Dendritic cell treated with granulocyte-macrophage colony-stimulating factor and Interleukin-4, amounts not matched to agents 40 ng/mL and 50 ng/mL, for 4 days (primary cell): ENCODE measurements around the gene MICB.
"Not testable (repeated sequence)": the region's sequence is repeated elsewhere in the genome, so short reads cannot be mapped to it uniquely, and the experiment has no call there.

Source experiments
- H3K27ac Mint-ChIP-seq: one replicate; pipeline ENCODE4 v1.8.0; 2022; ENCODE audit warnings: mild to moderate bottlenecking, mixed read lengths
- H3K27me3 Mint-ChIP-seq: one replicate; pipeline ENCODE4 v1.8.0; 2022; ENCODE audit warnings: mild to moderate bottlenecking, mixed read lengths
- H3K36me3 Mint-ChIP-seq: one replicate; pipeline ENCODE4 v1.8.0; 2022; ENCODE audit warnings: low read depth, mixed read lengths
- H3K4me1 Mint-ChIP-seq: one replicate; pipeline ENCODE4 v1.8.0; 2022; ENCODE audit warnings: low read depth, mixed read lengths
- H3K4me3 Mint-ChIP-seq: one replicate; pipeline ENCODE4 v1.8.0; 2022; ENCODE audit warnings: mild to moderate bottlenecking, moderate library complexity, mixed read lengths
- H3K9me3 Mint-ChIP-seq: one replicate; pipeline ENCODE4 v1.8.0; 2022; ENCODE audit warnings: mixed read lengths
- intact Hi-C: fragments of 100-400 bp; cut with micrococcal nuclease; formaldehyde crosslinking; loops from one replicate; pipeline ENCODE4 v1.15.0; 2022

Gene MICB

GRCh38 chr6:31480574-31480973, 17.4 kb upstream of the MICB start:
- intact Hi-C loops, result no loop called here
- H3K36me3 Mint-ChIP-seq, result peaks cover 12% of the 10 kb centered on the region
- peaks cover 10% of the 10 kb centered on the region for H3K4me1 Mint-ChIP-seq
- no peaks in the 10 kb centered on the region for H3K27me3 Mint-ChIP-seq
- no peaks in the 10 kb centered on the region for H3K9me3 Mint-ChIP-seq
- H3K27ac Mint-ChIP-seq, result no peak overlapping the region
- H3K4me3 Mint-ChIP-seq, result no peak overlapping the region

- no peak overlapping the region for H3K27ac Mint-ChIP-seq
- no peaks in the 10 kb centered on the region for H3K9me3 Mint-ChIP-seq
- H3K4me3 Mint-ChIP-seq, result no peak overlapping the region
- H3K27me3 Mint-ChIP-seq, result no peaks in the 10 kb centered on the region
- intact Hi-C loops, result no loop called here
- no peaks in the 10 kb centered on the region for H3K36me3 Mint-ChIP-seq
- no peaks in the 10 kb centered on the region for H3K4me1 Mint-ChIP-seq
These were observed 14.6 kb upstream of the MICB start for GRCh38 chr6:31483392-31483791.

- intact Hi-C loops, result no loop called here
- no peaks in the 10 kb centered on the region for H3K36me3 Mint-ChIP-seq
- peaks cover 2% of the 10 kb centered on the region for H3K4me1 Mint-ChIP-seq
- no peaks in the 10 kb centered on the region for H3K9me3 Mint-ChIP-seq
- H3K27me3 Mint-ChIP-seq, result no peaks in the 10 kb centered on the region
- no peak overlapping the region for H3K27ac Mint-ChIP-seq
- H3K4me3 Mint-ChIP-seq, result no peak overlapping the region
These were observed 12.9 kb upstream of the MICB start for GRCh38 chr6:31485055-31485454.

GRCh38 chr6:31486065-31486837, 11.7 kb upstream of the MICB start:
- H3K27ac Mint-ChIP-seq, H3K36me3 Mint-ChIP-seq, H3K9me3 Mint-ChIP-seq, intact Hi-C loops, H3K4me3 Mint-ChIP-seq, H3K27me3 Mint-ChIP-seq: not testable (repeated sequence)
- H3K4me1 Mint-ChIP-seq, result peaks cover 11% of the 10 kb centered on the region

GRCh38 chr6:31487674-31488073, 10.3 kb upstream of the MICB start:
- H3K27me3 Mint-ChIP-seq, intact Hi-C loops, H3K36me3 Mint-ChIP-seq, H3K4me3 Mint-ChIP-seq, H3K9me3 Mint-ChIP-seq, H3K27ac Mint-ChIP-seq: not testable (repeated sequence)
- peaks cover 11% of the 10 kb centered on the region for H3K4me1 Mint-ChIP-seq

- intact Hi-C loops, result no loop called here
- H3K27ac Mint-ChIP-seq, result no peak overlapping the region
These were observed 8.9 kb upstream of the MICB start for GRCh38 chr6:31489086-31489485.

GRCh38 chr6:31490115-31490873, 7.7 kb upstream of the MICB start:
- Mint-ChIP-seq H3K36me3 (peaks cover 15% of the 10 kb centered on the region), H3K4me1 (peaks cover 19% of the 10 kb centered on the region), H3K27ac (no peak overlapping the region), H3K4me3 (no peak overlapping the region), H3K9me3 (no peaks in the 10 kb centered on the region), H3K27me3 (no peaks in the 10 kb centered on the region)
- intact Hi-C loops, result loop anchor here (5.0 kb wide), 2 partner anchors 93 to 107 kb away; no protein-coding TSS in a partner anchor

More at GRCh38 chr6:31489086-31489485, 8.9 kb upstream of the MICB start:
- Mint-ChIP-seq H3K4me3 (no peak overlapping the region), H3K4me1 (peaks cover 17% of the 10 kb centered on the region), H3K9me3 (no peaks in the 10 kb centered on the region), H3K36me3 (peaks cover 3% of the 10 kb centered on the region), H3K27me3 (no peaks in the 10 kb centered on the region)

GRCh38 chr6:31493550-31493874, 4.4 kb upstream of the MICB start:
- not testable (repeated sequence) for H3K9me3 Mint-ChIP-seq, H3K27me3 Mint-ChIP-seq
- peak overlapping the region; percentile 95 for H3K27ac Mint-ChIP-seq
- H3K4me3 Mint-ChIP-seq, result peak overlapping the region; percentile 90
- intact Hi-C loops, result loop anchor here (5.0 kb wide), 2 partner anchors 96 to 104 kb away; no protein-coding TSS in a partner anchor
- peaks cover 18% of the 10 kb centered on the region for H3K36me3 Mint-ChIP-seq
- H3K4me1 Mint-ChIP-seq, result peaks cover 40% of the 10 kb centered on the region

- Mint-ChIP-seq H3K4me1 (peaks cover 46% of the 10 kb centered on the region), H3K4me3 (peak overlapping the region; percentile 90), H3K27ac (peak overlapping the region; percentile 95), H3K9me3 (no peaks in the 10 kb centered on the region), H3K36me3 (peaks cover 24% of the 10 kb centered on the region), H3K27me3 (no peaks in the 10 kb centered on the region)
- intact Hi-C loops, result loop anchor here (2.0 to 5.0 kb wide), 3 partner anchors 53 to 103 kb away; partner anchors contain the start of genes ATP6V1G2 and NFKBIL1
These were observed 3.9 kb upstream of the MICB start for GRCh38 chr6:31493875-31494694.

GRCh38 chr6:31495580-31495979, 2.4 kb upstream of the MICB start:
- peaks cover 36% of the 10 kb centered on the region for H3K36me3 Mint-ChIP-seq
- peak overlapping the region; percentile 95 for H3K27ac Mint-ChIP-seq
- intact Hi-C loops, result loop anchor here (2.0 kb wide), 1 partner anchor 51 kb away; the partner anchor contains the start of genes ATP6V1G2 and NFKBIL1
- no peaks in the 10 kb centered on the region for H3K9me3 Mint-ChIP-seq
- H3K4me3 Mint-ChIP-seq, result peak overlapping the region; percentile 90
- H3K27me3 Mint-ChIP-seq, result no peaks in the 10 kb centered on the region
- H3K4me1 Mint-ChIP-seq, result peaks cover 52% of the 10 kb centered on the region

GRCh38 chr6:31496826-31497225, 1.1 kb upstream of the MICB start:
- Mint-ChIP-seq H3K4me3 (peak overlapping the region; percentile 69), H3K27ac (peak overlapping the region; percentile 78), H3K36me3 (peaks cover 40% of the 10 kb centered on the region), H3K4me1 (peaks cover 59% of the 10 kb centered on the region)
- H3K27me3 Mint-ChIP-seq, intact Hi-C loops, H3K9me3 Mint-ChIP-seq: not testable (repeated sequence)

GRCh38 chr6:31498748-31499147, 803 bp downstream of the MICB start:
- Mint-ChIP-seq H3K27me3 (no peaks in the 10 kb centered on the region), H3K4me3 (peak overlapping the region; percentile 69), H3K27ac (peak overlapping the region; percentile 12), H3K9me3 (no peaks in the 10 kb centered on the region), H3K36me3 (peaks cover 40% of the 10 kb centered on the region), H3K4me1 (peaks cover 72% of the 10 kb centered on the region)
- intact Hi-C loops, result no loop called here

- peaks cover 71% of the 10 kb centered on the region for H3K4me1 Mint-ChIP-seq
- H3K4me3 Mint-ChIP-seq, H3K27ac Mint-ChIP-seq, intact Hi-C loops, H3K27me3 Mint-ChIP-seq, H3K9me3 Mint-ChIP-seq: not testable (repeated sequence)
- peaks cover 33% of the 10 kb centered on the region for H3K36me3 Mint-ChIP-seq
These were observed 1.7 kb downstream of the MICB start for GRCh38 chr6:31499648-31500047.

GRCh38 chr6:31502586-31502985, 4.6 kb downstream of the MICB start:
- peaks cover 62% of the 10 kb centered on the region for H3K4me1 Mint-ChIP-seq
- H3K27ac Mint-ChIP-seq, result no peak overlapping the region
- no peak overlapping the region for H3K4me3 Mint-ChIP-seq

More at GRCh38 chr6:31502586-31502985, 4.6 kb downstream of the MICB start:
- H3K9me3 Mint-ChIP-seq, result no peaks in the 10 kb centered on the region
- intact Hi-C loops, result no loop called here
- H3K36me3 Mint-ChIP-seq, result peaks cover 54% of the 10 kb centered on the region
- no peaks in the 10 kb centered on the region for H3K27me3 Mint-ChIP-seq
